Activated T-helper 9 cell treated with anti-CD3 and anti-CD28 coated beads, Interleukin-2, amount 50 U/mL, for 16 hours (primary cell): ENCODE measurements around the gene TMEM63A.

Experiments
- DNase-seq: peaks from one replicate; pipeline ENCODE4 v3.0.0-alpha.2; 2020; ENCODE audit warnings: low read depth

TMEM63A gene

DNA sequence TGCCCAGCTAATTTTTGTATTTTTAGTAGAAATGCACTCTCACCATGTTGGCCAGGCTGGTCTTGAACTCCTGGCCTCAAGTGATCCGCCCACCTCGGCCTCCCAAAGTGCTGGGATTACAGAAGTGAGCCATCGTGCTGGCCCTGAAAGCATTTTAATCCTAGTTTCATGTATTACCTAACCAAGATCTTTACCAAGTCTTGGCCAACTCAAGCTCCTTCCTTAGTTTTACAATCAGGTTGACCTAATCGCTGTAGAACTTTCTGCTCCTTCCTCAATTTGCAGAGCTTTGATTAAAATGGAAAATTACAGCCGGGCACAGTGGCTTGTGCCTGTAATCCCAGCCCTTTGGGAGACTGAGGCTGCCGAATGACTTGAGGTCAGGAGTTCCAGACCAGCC, 3.2 kb upstream of the TMEM63A start:
- DNase-seq, result no peak

DNA sequence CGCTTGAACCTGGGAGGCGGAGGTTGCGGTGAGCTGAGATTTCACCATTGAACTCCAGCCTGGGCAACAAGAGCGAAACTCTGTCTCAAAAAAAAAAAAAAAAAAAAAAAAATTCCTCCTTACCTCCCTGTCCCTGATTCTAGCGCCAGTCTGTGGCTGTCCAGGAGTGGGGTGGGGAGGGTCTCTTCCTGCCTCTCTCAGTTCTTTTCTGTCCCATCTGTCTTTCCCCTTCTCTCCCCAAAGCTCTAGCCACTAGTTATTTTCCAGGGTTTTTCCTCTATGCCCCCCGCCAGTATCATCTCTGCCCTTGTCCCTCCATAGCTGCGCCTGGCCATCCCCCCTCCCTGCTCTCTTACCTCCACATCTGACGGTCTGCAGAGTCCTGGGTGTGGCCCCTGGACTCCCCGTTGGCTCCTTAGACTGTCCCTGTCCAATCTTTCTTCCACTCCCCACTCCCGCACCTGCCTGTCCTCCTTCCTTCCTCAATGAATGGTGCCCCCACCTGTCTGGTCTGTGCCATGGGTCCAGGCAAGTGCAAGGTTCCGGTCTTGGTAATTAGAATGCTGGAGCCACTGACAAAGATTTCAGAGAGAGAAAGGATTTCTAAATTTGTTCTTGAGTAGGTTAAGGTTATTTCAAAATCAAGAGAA, 1.6 kb upstream of the TMEM63A start:
- no peak for DNase-seq

GRCh38 chr1:225882694-225883615, 775 bp upstream of the TMEM63A start:
- DNase-seq, result no peak

DNA sequence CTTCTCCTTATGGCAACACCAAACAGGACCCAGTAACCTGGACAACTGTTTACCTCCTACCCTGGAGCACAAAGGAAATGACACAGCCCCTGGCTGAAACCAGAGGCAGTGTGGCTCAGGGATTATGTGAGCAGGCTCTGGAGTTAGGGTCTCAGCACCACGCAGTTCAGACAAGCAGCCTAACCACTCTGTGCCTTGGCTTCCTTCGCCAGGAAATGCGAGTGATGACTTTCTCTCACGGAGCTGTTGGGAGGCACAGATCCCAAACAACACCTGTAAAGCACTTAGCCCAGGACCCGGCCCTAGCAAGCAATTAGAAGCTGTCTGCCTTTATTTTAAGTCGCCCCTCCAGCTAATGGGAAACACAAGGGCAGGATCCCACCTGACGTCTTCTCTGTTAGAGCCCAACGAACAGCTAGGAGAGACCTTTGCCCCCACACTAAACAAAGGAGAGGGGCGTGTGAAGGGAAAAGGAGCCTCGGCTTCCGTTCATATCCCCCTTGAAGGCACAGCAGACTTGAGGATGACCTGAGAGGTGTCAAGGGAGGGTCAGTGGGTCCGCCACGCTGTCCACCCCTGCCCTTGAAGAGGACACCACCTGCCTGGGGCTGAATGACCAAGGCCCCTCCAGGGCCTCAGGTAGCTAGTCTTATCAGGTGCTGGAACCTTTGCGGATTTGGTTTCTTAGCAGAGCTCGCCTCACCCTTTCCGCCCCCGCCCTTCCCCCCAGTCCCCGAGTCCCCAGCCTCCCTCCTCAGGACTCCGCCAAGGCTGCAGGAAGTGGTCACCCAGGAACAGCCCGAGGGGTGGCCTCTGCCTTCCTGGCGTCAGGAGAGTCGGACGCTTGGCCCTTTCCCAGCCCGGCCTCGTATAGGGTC, 860 bp downstream of the TMEM63A start:
- peak; percentile 31 for DNase-seq

- DNase-seq, result no peak
These were observed 1.5 kb downstream of the TMEM63A start for GRCh38 chr1:225880636-225881035.

DNA sequence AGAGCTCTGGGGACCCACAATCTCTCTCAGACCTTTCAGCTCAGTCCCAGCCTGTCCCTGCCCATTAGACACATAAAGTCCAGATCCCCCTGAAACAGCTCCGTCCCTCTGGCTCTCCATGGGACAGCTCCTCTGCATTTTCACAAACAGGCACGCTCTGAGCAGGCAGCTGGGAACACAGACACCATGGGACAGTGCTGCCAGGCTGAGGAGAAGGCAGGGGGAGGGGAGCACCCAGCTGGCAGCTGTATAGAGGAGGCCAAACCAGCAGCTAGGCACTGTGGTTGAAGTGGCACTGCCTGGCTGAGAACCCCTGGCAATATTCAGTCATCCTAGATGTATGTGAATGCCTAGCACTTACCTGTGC, 2.0 kb downstream of the TMEM63A start:
- DNase-seq, result no peak

- no peak for DNase-seq
These were observed 2.5 kb downstream of the TMEM63A start for GRCh38 chr1:225879521-225880221.

DNA sequence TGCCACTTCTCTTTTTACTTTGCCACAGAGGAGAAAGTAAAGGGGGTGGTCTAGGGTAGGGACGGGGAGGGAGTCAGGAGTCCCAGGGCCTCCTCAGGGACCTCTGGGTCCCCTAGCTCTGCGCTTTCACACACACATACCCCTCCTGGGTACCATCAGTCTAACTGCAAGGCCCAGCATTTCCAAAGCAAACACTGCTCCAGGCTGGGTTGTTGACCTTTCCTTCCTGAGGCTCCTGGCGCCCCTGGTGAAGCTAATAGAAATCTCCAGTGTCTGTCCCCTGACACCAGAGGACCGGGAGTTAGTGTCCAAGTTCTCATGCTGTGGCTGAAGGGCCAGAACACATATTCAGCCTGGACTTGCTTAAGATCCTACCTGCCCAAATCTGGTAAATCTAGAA, 3.9 kb downstream of the TMEM63A start:
- DNase-seq, result no peak

GRCh38 chr1:225877580-225877979, 4.6 kb downstream of the TMEM63A start:
- DNase-seq, result no peak

DNA sequence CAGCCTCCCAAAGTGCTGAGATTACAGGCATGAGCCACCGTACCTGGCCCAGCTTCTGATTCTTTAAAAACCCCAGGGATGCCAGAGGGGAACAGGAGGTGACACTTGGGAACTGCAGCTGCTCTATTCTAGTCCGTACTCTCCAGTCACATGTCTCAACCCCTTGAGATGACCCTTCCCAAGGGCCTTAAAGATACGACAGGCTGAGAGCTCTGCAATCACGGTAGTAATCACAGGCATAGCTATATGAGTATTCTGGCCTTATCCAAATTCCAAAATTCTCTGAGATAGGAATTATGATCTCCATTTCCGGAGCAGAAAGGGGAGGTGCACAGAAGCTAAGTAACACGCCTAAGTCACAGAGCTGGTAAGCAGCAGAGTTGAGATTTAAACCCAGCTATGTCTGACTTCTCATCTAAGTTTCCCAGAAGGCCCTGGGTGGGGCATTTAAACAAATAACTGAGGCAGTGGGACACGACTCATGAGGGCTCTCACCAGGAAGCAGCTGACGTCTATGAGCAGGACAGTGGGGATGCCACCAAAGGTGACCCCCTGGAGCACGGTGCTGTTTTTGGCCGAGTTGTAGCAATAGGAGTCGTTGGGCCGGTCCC, 5.2 kb downstream of the TMEM63A start:
- DNase-seq, result no peak

- DNase-seq, result no peak
These were observed 7.0 kb downstream of the TMEM63A start for GRCh38 chr1:225875044-225875815.

GRCh38 chr1:225874431-225874830, 7.7 kb downstream of the TMEM63A start:
- DNase-seq, result no peak

DNA sequence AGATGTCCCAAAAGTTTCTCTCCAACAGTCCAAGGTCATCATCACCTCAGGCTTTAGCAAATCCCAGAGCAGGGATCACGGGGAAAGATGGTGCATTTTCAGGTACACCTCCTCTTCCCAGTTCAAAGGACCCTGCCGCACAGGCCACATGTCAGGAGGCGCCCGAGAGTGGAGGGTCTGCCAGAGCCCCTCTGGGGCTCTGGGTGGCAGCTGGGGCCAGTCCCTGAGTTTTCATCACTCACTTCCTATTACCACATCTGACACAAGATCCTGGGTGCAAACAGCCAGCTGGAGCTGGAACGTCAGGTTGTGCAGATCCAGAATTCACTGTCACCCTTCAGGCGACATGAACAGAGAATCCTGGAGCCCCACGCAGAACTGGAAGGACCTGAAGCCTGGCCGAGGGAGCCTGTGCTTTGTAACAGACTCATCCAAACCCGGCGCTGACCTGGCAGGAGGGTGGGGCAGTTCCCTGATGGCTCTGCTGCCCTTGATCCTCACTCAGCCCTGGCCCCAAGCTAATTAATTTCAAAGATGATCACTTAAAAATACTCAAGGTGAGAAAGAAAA, 8.8 kb downstream of the TMEM63A start:
- DNase-seq, result no peak

GRCh38 chr1:225872075-225872430, 10.1 kb downstream of the TMEM63A start:
- DNase-seq, result no peak

- DNase-seq, result no peak
These were observed 10.7 kb downstream of the TMEM63A start for GRCh38 chr1:225871359-225872074.

GRCh38 chr1:225870911-225871310, 11.3 kb downstream of the TMEM63A start:
- no peak for DNase-seq

- DNase-seq, result no peak
These were observed 13.4 kb downstream of the TMEM63A start for GRCh38 chr1:225868631-225869330.

GRCh38 chr1:225866981-225867380, 15.2 kb downstream of the TMEM63A start:
- no peak for DNase-seq
